Measurements from ENCODE around the gene DLG2.

GRCh38 chr11:83927422-83927821 is 1699.7 kb downstream of the DLG2 start:
- TF ChIP-seq CTCF (IDR thresholded peaks at IDR 0.05) (no peak), POLR2A (IDR thresholded peaks at IDR 0.05; ENCODE audit: low read depth) (no peak)
